SU-DHL-6 (cell line): ENCODE measurements around the gene AHI1.

Experiments
- H2AFZ ChIP-seq: fragments of 200-600 bp; sonication (generic); 2 replicates; pipeline ENCODE4 v1.6.1; 2014; ENCODE audit warnings: low read depth, mild to moderate bottlenecking, moderate library complexity, mixed read lengths, antibody characterized with exemption, low read length; ENCODE audit not compliant: severe bottlenecking
- H3F3A ChIP-seq: fragments of 200-600 bp; shearing (Covaris generic); 2 replicates; pipeline ENCODE4 v1.6.0; 2016; ENCODE audit warnings: antibody characterized with exemption, mild to moderate bottlenecking; ENCODE audit not compliant: insufficient read depth
- H3K27ac ChIP-seq: fragments of 200-600 bp; sonication (generic); 2 replicates; pipeline ENCODE4 v1.5.1; 2016; ENCODE audit warnings: low read depth, mild to moderate bottlenecking, low read length, moderate library complexity, mixed read lengths
- H3K27me3 ChIP-seq: fragments of 200-600 bp; sonication (generic), shearing (Covaris generic); 2 replicates; pipeline ENCODE4 v1.6.0; 2014; ENCODE audit warnings: mild to moderate bottlenecking, low read length
- H3K36me3 ChIP-seq: fragments of 200-600 bp; sonication (generic); 2 replicates; pipeline ENCODE4 v1.6.1; 2014; ENCODE audit warnings: mild to moderate bottlenecking, low read length, mixed read lengths
- H3K4me2 ChIP-seq: fragments of 300-600, 200-600 bp; shearing (Covaris generic), sonication (generic); 2 replicates; pipeline ENCODE4 v1.6.0; 2014; ENCODE audit warnings: low read length, low read depth, mild to moderate bottlenecking; ENCODE audit not compliant: poor library complexity, severe bottlenecking
- H3K4me3 ChIP-seq: fragments of 200-600 bp; sonication (generic); 2 replicates; pipeline ENCODE4 v1.5.1; 2014; ENCODE audit warnings: antibody characterized with exemption, low read length, mild to moderate bottlenecking, mixed read lengths; ENCODE audit not compliant: insufficient read depth, poor library complexity, severe bottlenecking
- H3K79me2 ChIP-seq: fragments of 200-600 bp; sonication (generic); 2 replicates; pipeline ENCODE4 v1.6.1; 2014; ENCODE audit warnings: mild to moderate bottlenecking, low read length, moderate library complexity; ENCODE audit not compliant: insufficient read depth
- H3K9ac ChIP-seq: fragments of 200-600 bp; sonication (generic); 2 replicates; pipeline ENCODE4 v1.7.0; 2014; ENCODE audit warnings: mild to moderate bottlenecking, low read length
- H3K9me2 ChIP-seq: fragments of 200-600 bp; sonication (generic); replicated peaks from 2 replicates; pipeline ENCODE4 v1.6.1; 2014; ENCODE audit warnings: low read length; ENCODE audit not compliant: insufficient read depth
- H3K9me3 ChIP-seq: fragments of 200-600 bp; sonication (generic); 2 replicates; pipeline ENCODE4 v1.6.1; 2014; ENCODE audit warnings: low read length, mixed read lengths; ENCODE audit not compliant: insufficient read depth
- H4K20me1 ChIP-seq: fragments of 200-600 bp; sonication (generic); 2 replicates; pipeline ENCODE4 v1.6.1; 2014; ENCODE audit warnings: low read depth, mild to moderate bottlenecking, antibody characterized with exemption, low read length, moderate library complexity, mixed read lengths
- EZH2phosphoT487 ChIP-seq: fragments of 200-600 bp; sonication (generic), shearing (Covaris generic); conservative IDR thresholded peaks from 2 replicates; pipeline ENCODE4 v1.6.1; 2018; ENCODE audit warnings: mild to moderate bottlenecking, antibody characterized with exemption, low read length, moderate library complexity, mixed read lengths
- TF ChIP-seq, protein P1 (sequence below): fragments of 200-600 bp; sonication (generic); IDR thresholded peaks from one replicate; pipeline ENCODE4 v1.5.1; 2017; ENCODE audit warnings: antibody characterized with exemption, mild to moderate bottlenecking, low read length, moderate library complexity; ENCODE audit not compliant: insufficient read depth, poor library complexity, severe bottlenecking

AHI1 gene

DNA sequence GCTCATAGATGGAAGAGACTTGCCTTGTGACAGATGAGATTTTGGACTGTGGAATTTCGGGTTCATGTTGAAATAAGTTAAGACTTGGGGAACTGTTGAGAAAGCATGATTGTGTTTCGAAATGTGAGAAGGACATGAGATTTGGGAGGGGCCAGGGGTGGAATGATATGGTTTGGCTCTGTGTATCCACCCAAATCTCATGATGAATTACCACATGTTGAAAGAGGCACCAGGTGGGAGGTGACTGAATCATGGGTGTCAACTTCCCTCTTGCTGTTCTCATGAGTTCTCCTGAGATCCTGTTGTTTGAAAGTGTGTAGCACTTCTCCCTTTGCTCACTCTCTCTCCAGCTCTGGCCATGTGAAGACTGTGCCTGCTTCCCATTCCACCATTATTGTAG lies 17.9 kb downstream of the AHI1 start:
- Histone ChIP-seq H3K27me3 (no peaks in the 10 kb centered on the region), H3F3A (no peaks in the 10 kb centered on the region), H3K4me2 (no peak overlapping the region), H3K27ac (no peak overlapping the region), H3K4me3 (no peak overlapping the region), H3K9me3 (peaks cover 46% of the 10 kb centered on the region; the same call in 1 of the 2 replicates), H3K79me2 (no peaks in the 10 kb centered on the region), H3K9me2 (no peaks in the 10 kb centered on the region), H3K36me3 (peaks cover 41% of the 10 kb centered on the region), H2AFZ (no peak overlapping the region), H3K9ac (no peak overlapping the region), H4K20me1 (no peaks in the 10 kb centered on the region)
- TF ChIP-seq, protein P1, sequence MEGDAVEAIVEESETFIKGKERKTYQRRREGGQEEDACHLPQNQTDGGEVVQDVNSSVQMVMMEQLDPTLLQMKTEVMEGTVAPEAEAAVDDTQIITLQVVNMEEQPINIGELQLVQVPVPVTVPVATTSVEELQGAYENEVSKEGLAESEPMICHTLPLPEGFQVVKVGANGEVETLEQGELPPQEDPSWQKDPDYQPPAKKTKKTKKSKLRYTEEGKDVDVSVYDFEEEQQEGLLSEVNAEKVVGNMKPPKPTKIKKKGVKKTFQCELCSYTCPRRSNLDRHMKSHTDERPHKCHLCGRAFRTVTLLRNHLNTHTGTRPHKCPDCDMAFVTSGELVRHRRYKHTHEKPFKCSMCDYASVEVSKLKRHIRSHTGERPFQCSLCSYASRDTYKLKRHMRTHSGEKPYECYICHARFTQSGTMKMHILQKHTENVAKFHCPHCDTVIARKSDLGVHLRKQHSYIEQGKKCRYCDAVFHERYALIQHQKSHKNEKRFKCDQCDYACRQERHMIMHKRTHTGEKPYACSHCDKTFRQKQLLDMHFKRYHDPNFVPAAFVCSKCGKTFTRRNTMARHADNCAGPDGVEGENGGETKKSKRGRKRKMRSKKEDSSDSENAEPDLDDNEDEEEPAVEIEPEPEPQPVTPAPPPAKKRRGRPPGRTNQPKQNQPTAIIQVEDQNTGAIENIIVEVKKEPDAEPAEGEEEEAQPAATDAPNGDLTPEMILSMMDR = no peak
- no peak for TF ChIP-seq EZH2phosphoT487

- no peaks in the 10 kb centered on the region for H3K27me3 ChIP-seq
- TF ChIP-seq, protein P1 = no peak
- no peak for TF ChIP-seq EZH2phosphoT487
- no peaks in the 10 kb centered on the region for H3F3A ChIP-seq
- no peak overlapping the region for H3K27ac ChIP-seq
- no peak overlapping the region for H3K9ac ChIP-seq
- H3K79me2 ChIP-seq = no peaks in the 10 kb centered on the region
- H3K9me2 ChIP-seq = no peaks in the 10 kb centered on the region
- H2AFZ ChIP-seq = no peak overlapping the region
- peaks cover 38% of the 10 kb centered on the region; the same call in 1 of the 2 replicates for H3K9me3 ChIP-seq
- H4K20me1 ChIP-seq = no peaks in the 10 kb centered on the region
- no peak overlapping the region for H3K4me2 ChIP-seq
- peaks cover 32% of the 10 kb centered on the region for H3K36me3 ChIP-seq
- H3K4me3 ChIP-seq = no peak overlapping the region
These were observed 18.9 kb downstream of the AHI1 start for GRCh38 chr6:135478626-135479025.

- Histone ChIP-seq H3K36me3 (peaks cover 10% of the 10 kb centered on the region), H4K20me1 (no peaks in the 10 kb centered on the region), H3K9ac (no peak overlapping the region), H2AFZ (no peak overlapping the region), H3K9me2 (no peaks in the 10 kb centered on the region), H3K27ac (no peak overlapping the region), H3K79me2 (no peaks in the 10 kb centered on the region), H3K9me3 (peaks cover 24% of the 10 kb centered on the region; the same call in 1 of the 2 replicates), H3F3A (no peaks in the 10 kb centered on the region), H3K4me3 (no peak overlapping the region), H3K27me3 (no peaks in the 10 kb centered on the region), H3K4me2 (no peak overlapping the region)
- TF ChIP-seq, protein P1 = no peak
- TF ChIP-seq EZH2phosphoT487 = no peak
These were observed 22.2 kb downstream of the AHI1 start for GRCh38 chr6:135475292-135475886.
